ENCODE measurements around the gene RIC8A. TPM values are rescaled to one million over a fixed set of nuclear protein-coding genes. Genes with fewer than 3 reads are reported as not detected.

Gene RIC8A
- total RNA-seq, 1 donor from 2014 or later = 95.5 TPM

DNA sequence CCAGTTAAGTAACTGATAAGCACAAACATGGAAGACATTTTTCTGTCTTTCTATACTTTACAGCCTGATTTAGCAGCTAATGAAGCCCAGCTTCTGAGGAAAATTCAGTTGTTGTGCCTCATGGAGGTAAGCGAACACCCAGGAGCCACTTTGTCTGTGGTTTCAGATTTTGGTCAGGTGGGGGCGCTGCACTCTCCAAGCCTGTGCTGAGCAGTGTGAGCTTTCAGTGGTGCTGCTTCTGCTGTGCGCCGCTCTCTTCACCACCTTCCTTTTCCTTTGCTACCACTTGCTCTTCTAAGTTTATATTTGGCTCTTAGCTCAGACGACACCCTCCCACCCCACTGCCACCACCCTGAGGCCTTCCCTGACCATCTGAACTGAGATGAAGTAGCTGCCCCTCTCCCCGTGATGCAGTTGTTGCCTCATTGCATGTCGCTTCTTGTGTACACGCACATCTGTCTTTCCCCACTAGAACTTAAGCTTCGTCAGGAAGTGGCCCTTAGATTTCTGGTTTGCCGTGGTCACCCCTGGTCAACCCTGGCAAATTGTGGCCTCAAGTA lies 43.3 kb downstream of the RIC8A start:
- peak; percentile 88 for DNase-seq
- H3K9me3 Mint-ChIP-seq (ENCODE audit: unreplicated experiment) = peaks cover 7% of the 10 kb centered on the region
- peaks cover 3% of the 10 kb centered on the region for H3K27me3 Mint-ChIP-seq (ENCODE audit: unreplicated experiment)
- TF ChIP-seq, protein P1, sequence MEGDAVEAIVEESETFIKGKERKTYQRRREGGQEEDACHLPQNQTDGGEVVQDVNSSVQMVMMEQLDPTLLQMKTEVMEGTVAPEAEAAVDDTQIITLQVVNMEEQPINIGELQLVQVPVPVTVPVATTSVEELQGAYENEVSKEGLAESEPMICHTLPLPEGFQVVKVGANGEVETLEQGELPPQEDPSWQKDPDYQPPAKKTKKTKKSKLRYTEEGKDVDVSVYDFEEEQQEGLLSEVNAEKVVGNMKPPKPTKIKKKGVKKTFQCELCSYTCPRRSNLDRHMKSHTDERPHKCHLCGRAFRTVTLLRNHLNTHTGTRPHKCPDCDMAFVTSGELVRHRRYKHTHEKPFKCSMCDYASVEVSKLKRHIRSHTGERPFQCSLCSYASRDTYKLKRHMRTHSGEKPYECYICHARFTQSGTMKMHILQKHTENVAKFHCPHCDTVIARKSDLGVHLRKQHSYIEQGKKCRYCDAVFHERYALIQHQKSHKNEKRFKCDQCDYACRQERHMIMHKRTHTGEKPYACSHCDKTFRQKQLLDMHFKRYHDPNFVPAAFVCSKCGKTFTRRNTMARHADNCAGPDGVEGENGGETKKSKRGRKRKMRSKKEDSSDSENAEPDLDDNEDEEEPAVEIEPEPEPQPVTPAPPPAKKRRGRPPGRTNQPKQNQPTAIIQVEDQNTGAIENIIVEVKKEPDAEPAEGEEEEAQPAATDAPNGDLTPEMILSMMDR (IDR thresholded peaks at IDR 0.05; ENCODE audit: partially characterized antibody, unreplicated experiment) = peak; percentile 85
- H3K4me1 Mint-ChIP-seq (ENCODE audit: low read depth, unreplicated experiment) = peaks cover 27% of the 10 kb centered on the region
- peak overlapping the region; percentile 63 for H3K4me3 Mint-ChIP-seq (ENCODE audit: unreplicated experiment)
- H3K27ac Mint-ChIP-seq (ENCODE audit: unreplicated experiment) = peak overlapping the region; percentile 77
- H3K36me3 Mint-ChIP-seq (ENCODE audit: unreplicated experiment) = peaks cover 4% of the 10 kb centered on the region

DNA sequence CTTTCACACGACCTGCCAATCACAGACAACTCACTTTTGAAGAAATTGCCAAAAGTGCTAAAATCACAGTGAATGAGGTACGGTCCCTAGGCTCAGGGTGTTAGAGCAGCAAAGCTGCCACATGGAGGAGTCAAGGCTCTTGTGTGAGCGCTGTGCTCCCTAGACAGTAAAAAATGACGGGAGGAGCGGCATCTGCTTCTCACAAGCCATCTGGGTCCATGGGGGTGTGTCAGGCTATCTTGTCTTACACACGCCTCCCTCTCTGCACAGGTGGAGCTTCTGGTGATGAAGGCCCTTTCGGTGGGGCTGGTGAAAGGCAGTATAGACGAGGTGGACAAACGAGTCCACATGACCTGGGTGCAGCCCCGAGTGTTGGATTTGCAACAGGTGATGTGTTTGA lies 44.0 kb downstream of the RIC8A start:
- Mint-ChIP-seq H3K4me1 (ENCODE audit: low read depth, unreplicated experiment) (peaks cover 27% of the 10 kb centered on the region), H3K9me3 (ENCODE audit: unreplicated experiment) (peaks cover 7% of the 10 kb centered on the region), H3K27ac (ENCODE audit: unreplicated experiment) (peak overlapping the region; percentile 89)

DNA sequence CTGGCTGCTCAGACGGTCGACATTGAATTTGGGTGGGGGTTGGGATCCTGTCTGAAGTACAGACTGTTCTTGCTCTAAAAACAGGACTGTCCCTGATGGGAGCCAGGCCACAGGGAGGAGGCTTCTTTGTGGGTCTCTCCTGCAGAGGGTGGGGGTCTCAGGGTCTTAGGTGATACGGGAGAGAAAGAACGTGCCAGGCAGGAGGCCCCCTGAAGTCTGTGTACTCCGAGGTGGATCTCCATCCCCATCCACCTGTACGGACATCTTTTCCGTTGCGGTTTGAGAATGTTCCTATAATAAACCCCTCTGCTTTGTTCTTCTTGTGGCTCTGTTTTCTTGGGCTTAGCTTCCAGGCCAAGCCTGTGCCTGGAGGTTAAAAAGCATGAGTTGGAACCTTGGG lies 45.2 kb downstream of the RIC8A start:
- TF ChIP-seq, protein P1 (IDR thresholded peaks at IDR 0.05; ENCODE audit: partially characterized antibody, unreplicated experiment) = no peak
- Mint-ChIP-seq H3K9me3 (ENCODE audit: unreplicated experiment) (peaks cover 7% of the 10 kb centered on the region), H3K27me3 (ENCODE audit: unreplicated experiment) (peaks cover 5% of the 10 kb centered on the region), H3K4me1 (ENCODE audit: low read depth, unreplicated experiment) (peaks cover 27% of the 10 kb centered on the region), H3K36me3 (ENCODE audit: unreplicated experiment) (peaks cover 4% of the 10 kb centered on the region), H3K27ac (ENCODE audit: unreplicated experiment) (peak overlapping the region; percentile 89), H3K4me3 (ENCODE audit: unreplicated experiment) (no peak overlapping the region)
- DNase-seq = no peak

More for the DNA sequence above, 44.0 kb downstream of the RIC8A start:
- TF ChIP-seq, protein P1 (IDR thresholded peaks at IDR 0.05; ENCODE audit: partially characterized antibody, unreplicated experiment) = no peak
- DNase-seq = peak; percentile 71
- peaks cover 4% of the 10 kb centered on the region for H3K36me3 Mint-ChIP-seq (ENCODE audit: unreplicated experiment)
- H3K27me3 Mint-ChIP-seq (ENCODE audit: unreplicated experiment) = peaks cover 5% of the 10 kb centered on the region
- peak overlapping the region; percentile 60 for H3K4me3 Mint-ChIP-seq (ENCODE audit: unreplicated experiment)

DNA sequence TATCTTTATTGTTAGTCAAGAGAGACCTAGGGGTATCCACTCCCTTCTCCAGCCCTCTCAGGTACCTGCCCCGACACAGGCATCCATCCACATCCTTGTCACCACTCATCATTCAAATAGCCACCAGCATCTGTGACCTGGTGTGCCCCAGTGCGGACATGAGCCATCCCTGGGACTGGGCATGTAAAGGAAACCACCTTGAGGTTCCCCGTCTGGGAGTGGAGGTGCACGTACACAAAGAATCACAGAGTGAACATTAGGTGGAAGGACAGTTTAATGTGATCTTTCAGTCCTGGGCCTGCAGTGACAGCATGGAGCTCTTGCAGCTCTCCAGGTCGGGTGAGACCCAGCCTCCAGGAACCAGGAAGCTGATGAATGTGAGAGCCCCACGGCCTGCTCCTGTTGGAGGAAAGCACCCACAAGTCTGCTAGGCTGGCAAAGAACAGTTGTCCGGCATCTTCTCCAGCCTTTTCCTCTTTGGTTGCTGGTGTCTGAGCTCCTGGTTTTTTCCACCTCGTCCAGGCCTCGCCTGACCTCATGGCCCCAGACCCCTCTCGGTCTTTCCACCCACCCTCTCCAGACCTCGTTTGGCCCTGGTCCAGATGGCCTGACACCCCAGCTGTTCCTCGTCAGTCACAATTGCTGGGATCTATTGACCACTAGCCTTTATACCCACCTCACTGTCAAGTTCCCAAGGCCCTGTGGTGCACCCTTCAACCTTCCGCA lies 45.8 kb downstream of the RIC8A start:
- H3K4me3 Mint-ChIP-seq (ENCODE audit: unreplicated experiment) = no peak overlapping the region
- H3K9me3 Mint-ChIP-seq (ENCODE audit: unreplicated experiment) = peaks cover 9% of the 10 kb centered on the region
- H3K4me1 Mint-ChIP-seq (ENCODE audit: low read depth, unreplicated experiment) = peaks cover 27% of the 10 kb centered on the region
- H3K36me3 Mint-ChIP-seq (ENCODE audit: unreplicated experiment) = peaks cover 8% of the 10 kb centered on the region
- H3K27ac Mint-ChIP-seq (ENCODE audit: unreplicated experiment) = no peak overlapping the region
- TF ChIP-seq, protein P1 (IDR thresholded peaks at IDR 0.05; ENCODE audit: partially characterized antibody, unreplicated experiment) = no peak
- no peak for DNase-seq
- H3K27me3 Mint-ChIP-seq (ENCODE audit: unreplicated experiment) = peaks cover 6% of the 10 kb centered on the region

DNA sequence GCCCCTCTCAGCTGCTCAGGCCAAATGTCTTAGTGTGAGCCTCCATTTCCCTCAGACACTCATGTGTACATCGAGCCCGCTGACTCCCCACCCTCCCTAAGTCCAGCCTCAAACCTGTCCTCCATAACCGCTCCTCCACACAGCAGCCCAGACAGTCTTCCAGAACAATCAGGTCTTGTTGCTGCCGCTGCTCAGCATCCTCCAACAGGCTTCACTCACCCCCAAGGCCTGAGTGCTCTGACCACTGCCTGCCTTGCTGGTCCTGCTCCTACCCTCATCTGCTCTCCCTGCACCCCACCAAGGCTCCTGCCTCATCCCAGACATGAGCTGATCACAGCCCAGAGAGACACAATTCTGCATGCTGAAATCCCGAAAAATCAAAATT lies 46.4 kb downstream of the RIC8A start:
- Mint-ChIP-seq H3K4me1 (ENCODE audit: low read depth, unreplicated experiment) (peaks cover 27% of the 10 kb centered on the region), H3K36me3 (ENCODE audit: unreplicated experiment) (peaks cover 8% of the 10 kb centered on the region), H3K27me3 (ENCODE audit: unreplicated experiment) (peaks cover 6% of the 10 kb centered on the region), H3K27ac (ENCODE audit: unreplicated experiment) (no peak overlapping the region), H3K9me3 (ENCODE audit: unreplicated experiment) (peaks cover 10% of the 10 kb centered on the region), H3K4me3 (ENCODE audit: unreplicated experiment) (no peak overlapping the region)
- TF ChIP-seq, protein P1 (IDR thresholded peaks at IDR 0.05; ENCODE audit: partially characterized antibody, unreplicated experiment) = no peak
- no peak for DNase-seq
